ENCODE results near the gene POLK. TPM values are rescaled to one million over a fixed set of nuclear protein-coding genes. Genes with fewer than 3 reads are reported as not detected.

POLK gene
- polyA plus RNA-seq, 1 of the 3 experiments (the other 2 are of a cell fraction): 5.5 TPM

- no peaks in the 10 kb centered on the region for H3K27me3 ChIP-seq (ENCODE audit: insufficient read depth)
- no peaks in the 10 kb centered on the region for H3K9me2 ChIP-seq
- H2AFZ ChIP-seq (ENCODE audit: low read depth): no peak overlapping the region
- no peak overlapping the region for H3K4me3 ChIP-seq (ENCODE audit: low read depth in 2 of 2, low read length in 1 of 2)
- peaks cover 25% of the 10 kb centered on the region; the same call in 1 of the 2 replicates for H3K79me2 ChIP-seq (ENCODE audit: insufficient read depth)
- DNase-seq: no peak
- H3F3A ChIP-seq (replicated peaks; ENCODE audit: insufficient read depth): peaks cover 13% of the 10 kb centered on the region
- H3K9ac ChIP-seq: no peak overlapping the region
- ChIA-PET CTCF (interaction anchor here (0.7 kb wide), 1 partner anchor 535 kb away, joined by 3 read pairs; no protein-coding TSS in a partner anchor), POLR2A (no interaction called here)
- no peaks in the 10 kb centered on the region for H4K20me1 ChIP-seq (ENCODE audit: insufficient read depth)
- no peak overlapping the region for H3K27ac ChIP-seq (ENCODE audit: low read depth in 2 of 2, low read length in 1 of 2)
- no peak for TF ChIP-seq NFIC (IDR thresholded peaks at IDR 0.05; ENCODE audit: borderline replicate concordance)
- TF ChIP-seq POLR2AphosphoS5 (IDR thresholded peaks at IDR 0.05; ENCODE audit: low read depth, low read length): no peak
- H3K4me2 ChIP-seq: no peak overlapping the region
- H3K9me3 ChIP-seq: peaks cover 7% of the 10 kb centered on the region; the same call in 1 of the 2 replicates
- no peaks in the 10 kb centered on the region for H3K4me1 ChIP-seq (ENCODE audit: control insufficient read depth in 1 of 2, insufficient read depth in 2 of 2, low read depth in 1 of 2, low read length in 1 of 2)
- WGBS (ENCODE audit: low lambda C conversion rate): 95% methylated on average over 6 of the region's 6 CpGs
- H3K36me3 ChIP-seq (replicated peaks in 1 of 2; ENCODE audit: control insufficient read depth in 1 of 2, insufficient read depth in 2 of 2, low read length in 1 of 2): peaks cover 7 to 30% of the 10 kb centered on the region in 2 experiments
Observed at GRCh38 chr5:75546830-75547229, 35.1 kb downstream of the POLK start.

DNA sequence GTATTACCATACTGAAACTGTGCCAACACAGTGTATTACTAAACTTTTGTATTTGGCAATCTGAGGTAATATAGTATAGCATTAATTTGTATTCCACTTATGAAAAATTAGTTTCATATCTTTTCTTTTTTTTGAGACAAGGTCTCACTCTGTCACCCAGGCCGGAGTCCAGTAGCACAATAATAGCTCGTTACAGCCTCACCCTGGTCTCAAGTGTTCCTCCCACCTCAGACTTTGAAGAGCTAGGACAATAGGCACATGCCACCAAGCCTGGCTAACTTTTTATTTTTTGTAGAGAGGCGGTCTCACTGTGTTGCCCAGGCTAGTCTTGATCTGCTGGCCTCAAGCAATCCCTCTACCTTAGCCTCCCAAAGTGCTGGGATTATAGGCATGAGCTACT, 36.1 kb downstream of the POLK start:
- no peak overlapping the region for H3K9ac ChIP-seq
- no peak overlapping the region for H3K4me3 ChIP-seq (ENCODE audit: low read depth in 2 of 2, low read length in 1 of 2)
- no peaks in the 10 kb centered on the region for H3K27me3 ChIP-seq (ENCODE audit: insufficient read depth)
- peaks cover 24% of the 10 kb centered on the region; the same call in 1 of the 2 replicates for H3K79me2 ChIP-seq (ENCODE audit: insufficient read depth)
- H3K9me3 ChIP-seq: peaks cover 7% of the 10 kb centered on the region; the same call in 1 of the 2 replicates
- no peak for DNase-seq
- H3K4me1 ChIP-seq (ENCODE audit: control insufficient read depth in 1 of 2, insufficient read depth in 2 of 2, low read depth in 1 of 2, low read length in 1 of 2): no peaks in the 10 kb centered on the region
- no peak overlapping the region for H3K4me2 ChIP-seq
- peaks cover 17% of the 10 kb centered on the region for H3F3A ChIP-seq (replicated peaks; ENCODE audit: insufficient read depth)
- no peak overlapping the region for H2AFZ ChIP-seq (ENCODE audit: low read depth)
- ChIA-PET POLR2A (no interaction called here), CTCF (no interaction called here)
- H3K36me3 ChIP-seq (replicated peaks in 1 of 2; ENCODE audit: control insufficient read depth in 1 of 2, insufficient read depth in 2 of 2, low read length in 1 of 2): peaks cover 14 to 39% of the 10 kb centered on the region in 2 experiments
- no peaks in the 10 kb centered on the region for H4K20me1 ChIP-seq (ENCODE audit: insufficient read depth)
- no peaks in the 10 kb centered on the region for H3K9me2 ChIP-seq
- no peak overlapping the region for H3K27ac ChIP-seq (ENCODE audit: low read depth in 2 of 2, low read length in 1 of 2)
- TF ChIP-seq FOXM1 (IDR thresholded peaks at IDR 0.05; ENCODE audit: low read depth) (no peak), RXRA (IDR thresholded peaks at IDR 0.05; ENCODE audit: borderline replicate concordance, low read depth) (no peak), YY1 (IDR thresholded peaks at IDR 0.05; ENCODE audit: low read depth) (no peak), TCF12 (IDR thresholded peaks at IDR 0.05) (no peak), MXI1 (IDR thresholded peaks at IDR 0.05; ENCODE audit: low read depth, low read length) (no peak), MEF2A (IDR thresholded peaks at IDR 0.05; ENCODE audit: borderline replicate concordance, low read depth) (no peak), NFIC (IDR thresholded peaks at IDR 0.05; ENCODE audit: borderline replicate concordance) (no peak), JUND (IDR thresholded peaks at IDR 0.05) (no peak)
- 89% methylated on average over 3 of the region's 3 CpGs for WGBS (ENCODE audit: low lambda C conversion rate)

GRCh38 chr5:75550597-75550996, 38.9 kb downstream of the POLK start:
- H3K9ac ChIP-seq: no peak overlapping the region
- ChIA-PET CTCF (no interaction called here), POLR2A (no interaction called here)
- DNase-seq: no peak
- no peak overlapping the region for H3K4me3 ChIP-seq (ENCODE audit: low read depth in 2 of 2, low read length in 1 of 2)
- no peaks in the 10 kb centered on the region for H3K9me2 ChIP-seq
- H3K9me3 ChIP-seq: peaks cover 7% of the 10 kb centered on the region; the same call in 1 of the 2 replicates
- peaks cover 20% of the 10 kb centered on the region for H3F3A ChIP-seq (replicated peaks; ENCODE audit: insufficient read depth)
- H3K27me3 ChIP-seq (ENCODE audit: insufficient read depth): no peaks in the 10 kb centered on the region
- WGBS (ENCODE audit: low lambda C conversion rate): 100% methylated on average over 1 of the region's 1 CpG
- H3K4me2 ChIP-seq: no peak overlapping the region
- H2AFZ ChIP-seq (ENCODE audit: low read depth): no peak overlapping the region
- no peaks in the 10 kb centered on the region for H3K4me1 ChIP-seq (ENCODE audit: control insufficient read depth in 1 of 2, insufficient read depth in 2 of 2, low read depth in 1 of 2, low read length in 1 of 2)
- peaks cover 13% of the 10 kb centered on the region; the same call in 1 of the 2 replicates for H3K79me2 ChIP-seq (ENCODE audit: insufficient read depth)
- H3K27ac ChIP-seq (ENCODE audit: low read depth in 2 of 2, low read length in 1 of 2): no peak overlapping the region
- peaks cover 27 to 60% of the 10 kb centered on the region in 2 experiments for H3K36me3 ChIP-seq (replicated peaks in 1 of 2; ENCODE audit: control insufficient read depth in 1 of 2, insufficient read depth in 2 of 2, low read length in 1 of 2)
- no peaks in the 10 kb centered on the region for H4K20me1 ChIP-seq (ENCODE audit: insufficient read depth)
- TF ChIP-seq TCF12 (IDR thresholded peaks at IDR 0.05) (no peak), EP300 (IDR thresholded peaks at IDR 0.05; ENCODE audit: borderline replicate concordance in 1 of 2, low read depth in 1 of 2, low read length in 1 of 2) (no peak), ELF1 (IDR thresholded peaks at IDR 0.05) (no peak), TEAD4 (IDR thresholded peaks at IDR 0.05; ENCODE audit: borderline replicate concordance, insufficient read depth) (no peak), SMC3 (IDR thresholded peaks at IDR 0.05; ENCODE audit: low read depth, low read length) (no peak), JUND (IDR thresholded peaks at IDR 0.05) (no peak), FOSL2 (IDR thresholded peaks at IDR 0.05; ENCODE audit: borderline replicate concordance, low read depth) (no peak), RCOR1 (IDR thresholded peaks at IDR 0.05; ENCODE audit: low read length) (no peak), POLR2AphosphoS5 (IDR thresholded peaks at IDR 0.05; ENCODE audit: low read depth, low read length) (no peak), MEF2A (IDR thresholded peaks at IDR 0.05; ENCODE audit: borderline replicate concordance, low read depth) (no peak), RXRA (IDR thresholded peaks at IDR 0.05; ENCODE audit: borderline replicate concordance, low read depth) (no peak), TAF1 (IDR thresholded peaks at IDR 0.05; ENCODE audit: borderline replicate concordance, low read depth, low read length) (no peak), MXI1 (IDR thresholded peaks at IDR 0.05; ENCODE audit: low read depth, low read length) (no peak), CTCF (IDR thresholded peaks at IDR 0.05) (no peak), RAD21 (IDR thresholded peaks at IDR 0.05; ENCODE audit: low read length) (no peak), RFX5 (IDR thresholded peaks at IDR 0.05; ENCODE audit: low read length) (no peak)
- TF ChIP-seq, protein P1, sequence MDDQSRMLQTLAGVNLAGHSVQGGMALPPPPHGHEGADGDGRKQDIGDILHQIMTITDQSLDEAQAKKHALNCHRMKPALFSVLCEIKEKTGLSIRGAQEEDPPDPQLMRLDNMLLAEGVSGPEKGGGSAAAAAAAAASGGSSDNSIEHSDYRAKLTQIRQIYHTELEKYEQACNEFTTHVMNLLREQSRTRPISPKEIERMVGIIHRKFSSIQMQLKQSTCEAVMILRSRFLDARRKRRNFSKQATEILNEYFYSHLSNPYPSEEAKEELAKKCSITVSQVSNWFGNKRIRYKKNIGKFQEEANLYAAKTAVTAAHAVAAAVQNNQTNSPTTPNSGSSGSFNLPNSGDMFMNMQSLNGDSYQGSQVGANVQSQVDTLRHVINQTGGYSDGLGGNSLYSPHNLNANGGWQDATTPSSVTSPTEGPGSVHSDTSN (IDR thresholded peaks at IDR 0.05): no peak
